ENCODE data around the gene H6PD.
"Not testable (repeated sequence)": the region's sequence is repeated elsewhere in the genome, so short reads cannot be mapped to it uniquely, and the experiment has no call there.

Gene H6PD

GRCh38 chr1:9298282-9298681 is 63.7 kb downstream of the H6PD start (continued):
- TF ChIP-seq POU6F1 (CRISPR knock-in tag; IDR thresholded peaks at IDR 0.05; ENCODE audit: borderline replicate concordance, low read depth) (no peak), CSRNP3 (CRISPR knock-in tag; IDR thresholded peaks at IDR 0.05) (no peak), ZNF565 (CRISPR knock-in tag; conservative IDR thresholded peaks at IDR 0.05; ENCODE audit: low read depth) (no peak), ZNF8 (CRISPR knock-in tag; IDR thresholded peaks at IDR 0.05) (no peak)

- ATAC-seq, result not testable (repeated sequence)
These were observed 65.3 kb downstream of the H6PD start for GRCh38 chr1:9299571-9300541.

- ATAC-seq, result no peak
- TF ChIP-seq BACH2 (CRISPR knock-in tag; IDR thresholded peaks at IDR 0.05; ENCODE audit: borderline replicate concordance), result no peak
- TF ChIP-seq ZFP3 (CRISPR knock-in tag; IDR thresholded peaks at IDR 0.05), result no peak
- TF ChIP-seq ARNTL (CRISPR knock-in tag; IDR thresholded peaks at IDR 0.05; ENCODE audit: borderline replicate concordance, low read depth), result no peak
- no peak for TF ChIP-seq ZFP30 (CRISPR knock-in tag; IDR thresholded peaks at IDR 0.05)
- TF ChIP-seq POU6F1 (CRISPR knock-in tag; IDR thresholded peaks at IDR 0.05; ENCODE audit: borderline replicate concordance, low read depth), result no peak
- no peak for TF ChIP-seq PATZ1 (CRISPR knock-in tag; IDR thresholded peaks at IDR 0.05; ENCODE audit: borderline replicate concordance)
- TF ChIP-seq TSHZ2 (CRISPR knock-in tag; IDR thresholded peaks at IDR 0.05), result no peak
- TF ChIP-seq TOX (CRISPR knock-in tag; IDR thresholded peaks at IDR 0.05; ENCODE audit: borderline replicate concordance), result no peak
- TF ChIP-seq ZNF70 (CRISPR knock-in tag; IDR thresholded peaks at IDR 0.05), result no peak
- TF ChIP-seq OSR1 (CRISPR knock-in tag; IDR thresholded peaks at IDR 0.05), result no peak
- no peak for TF ChIP-seq CSRNP3 (CRISPR knock-in tag; IDR thresholded peaks at IDR 0.05)
- no peak for TF ChIP-seq ZNF8 (CRISPR knock-in tag; IDR thresholded peaks at IDR 0.05)
- no peak for TF ChIP-seq RARB (CRISPR knock-in tag; IDR thresholded peaks at IDR 0.05)
- TF ChIP-seq CSDC2 (CRISPR knock-in tag; IDR thresholded peaks at IDR 0.05), result no peak
- no peak for TF ChIP-seq TCF4 (CRISPR knock-in tag; IDR thresholded peaks at IDR 0.05; ENCODE audit: borderline replicate concordance)
- no peak for TF ChIP-seq ESRRG (CRISPR knock-in tag; IDR thresholded peaks at IDR 0.05)
- TF ChIP-seq ZNF565 (CRISPR knock-in tag; conservative IDR thresholded peaks at IDR 0.05; ENCODE audit: low read depth), result no peak
These were observed 66.0 kb downstream of the H6PD start for GRCh38 chr1:9300573-9300972.

Data from SK-N-SH treated with all-trans-retinoic acid at 6 μM for 48 hours (cell line).